HEK293T (cell line): ENCODE measurements around the gene ACSL6.

ENCODE experiments used
- CTCF ChIA-PET: fragments of 350-600 bp; formaldehyde crosslinking; extraction: SDS; loops from one replicate; lab custom pipeline; 2021; ENCODE audit warnings: antibody characterized with exemption, inconsistent platforms; lab: Yijun Ruan, JAX
- POLR2A ChIA-PET: fragments of 350-600 bp; formaldehyde crosslinking; extraction: SDS; loops from one replicate; lab custom pipeline; 2020; ENCODE audit warnings: antibody characterized with exemption, inconsistent platforms; lab: Yijun Ruan, JAX
- DNase-seq: peaks from one replicate; pipeline ENCODE4 v3.0.0; 2012; ENCODE audit warnings: mixed read lengths; ENCODE audit errors: extremely low spot score
- ARNT ChIP-seq: fragments of 450-650 bp; IDR thresholded peaks from 2 replicates; pipeline ENCODE4 v1.6.1; 2017; ENCODE audit warnings: mild to moderate bottlenecking
- BHLHE40 ChIP-seq: fragments of 450-650 bp; IDR thresholded peaks from 2 replicates; pipeline ENCODE4 v1.6.1; 2016; ENCODE audit warnings: mild to moderate bottlenecking, moderate library complexity, borderline replicate concordance
- CTBP1 ChIP-seq: fragments of 450-650 bp; IDR thresholded peaks from 2 replicates; pipeline ENCODE4 v1.6.1; 2016; ENCODE audit warnings: borderline replicate concordance
- ELF4 ChIP-seq: fragments of 450-650 bp; IDR thresholded peaks from 2 replicates; pipeline ENCODE4 v1.6.1; 2017; ENCODE audit warnings: antibody characterized with exemption
- FOXA1 ChIP-seq: fragments of 450-650 bp; IDR thresholded peaks from 2 replicates; pipeline ENCODE4 v1.6.1; 2016; ENCODE audit warnings: mild to moderate bottlenecking
- FOXK2 ChIP-seq: fragments of 450-650 bp; IDR thresholded peaks from 2 replicates; pipeline ENCODE4 v1.6.1; 2016; ENCODE audit warnings: mild to moderate bottlenecking
- FOXM1 ChIP-seq: fragments of 450-650 bp; IDR thresholded peaks from 2 replicates; pipeline ENCODE4 v1.6.1; 2017; ENCODE audit warnings: mild to moderate bottlenecking, borderline replicate concordance
- HDGF ChIP-seq: fragments of 450-650 bp; IDR thresholded peaks from 2 replicates; pipeline ENCODE4 v1.6.1; 2017; ENCODE audit warnings: antibody characterized with exemption, borderline replicate concordance
- L3MBTL2 ChIP-seq: fragments of 450-650 bp; conservative IDR thresholded peaks from 2 replicates; pipeline ENCODE4 v1.6.1; 2016; ENCODE audit warnings: mild to moderate bottlenecking
- LEF1 ChIP-seq: fragments of 450-650 bp; IDR thresholded peaks from 2 replicates; pipeline ENCODE4 v1.6.1; 2017; ENCODE audit warnings: mild to moderate bottlenecking, borderline replicate concordance
- NFRKB ChIP-seq: fragments of 450-650 bp; IDR thresholded peaks from 2 replicates; pipeline ENCODE4 v1.6.1; 2016; ENCODE audit warnings: mild to moderate bottlenecking, moderate library complexity
- PKNOX1 ChIP-seq: fragments of 450-650 bp; IDR thresholded peaks from 2 replicates; pipeline ENCODE4 v1.6.1; 2016
- SP1 ChIP-seq: fragments of 450-650 bp; IDR thresholded peaks from 2 replicates; pipeline ENCODE4 v1.6.1; 2017
- SUZ12 ChIP-seq: fragments of 450-650 bp; IDR thresholded peaks from 2 replicates; pipeline ENCODE4 v1.6.1; 2016; ENCODE audit warnings: mild to moderate bottlenecking
- TARDBP ChIP-seq: fragments of 450-650 bp; IDR thresholded peaks from 2 replicates; pipeline ENCODE4 v1.6.1; 2016
- ZNF384 ChIP-seq: fragments of 450-650 bp; IDR thresholded peaks from 2 replicates; pipeline ENCODE4 v1.6.1; 2016

ACSL6 gene

GRCh38 chr5:132003982-132004381 lies 7.5 kb downstream of the ACSL6 start:
- TF ChIP-seq NFRKB: no peak
- TF ChIP-seq PKNOX1: no peak
- no peak for TF ChIP-seq LEF1
- no peak for TF ChIP-seq SUZ12
- TF ChIP-seq L3MBTL2: no peak
- no peak for TF ChIP-seq CTBP1
- TF ChIP-seq FOXM1: no peak
- TF ChIP-seq ARNT: no peak
- ChIA-PET POLR2A (no interaction called here), CTCF (no interaction called here)
- no peak for DNase-seq

- CTCF ChIA-PET: interaction anchor here (1.2 kb wide), 1 partner anchor 414 kb away, joined by 4 read pairs; no protein-coding TSS in a partner anchor
- POLR2A ChIA-PET: no interaction called here
- DNase-seq: no peak
- TF ChIP-seq CTBP1: no peak
- TF ChIP-seq SUZ12: no peak
- no peak for TF ChIP-seq ELF4
- no peak for TF ChIP-seq ZNF384
- no peak for TF ChIP-seq SP1
- TF ChIP-seq FOXK2: no peak
- no peak for TF ChIP-seq FOXA1
- no peak for TF ChIP-seq PKNOX1
- no peak for TF ChIP-seq LEF1
These were observed 8.2 kb downstream of the ACSL6 start for GRCh38 chr5:132003170-132003744.

- TF ChIP-seq TARDBP (no peak), ARNT (no peak), ZNF384 (no peak), L3MBTL2 (no peak), HDGF (no peak), FOXA1 (no peak)
- no peak for DNase-seq
- ChIA-PET POLR2A (no interaction called here), CTCF (interaction anchor here (1.2 kb wide), 1 partner anchor 414 kb away, joined by 4 read pairs; no protein-coding TSS in a partner anchor)
These were observed 8.7 kb downstream of the ACSL6 start for GRCh38 chr5:132002757-132003156.

GRCh38 chr5:132001647-132002561 lies 9.6 kb downstream of the ACSL6 start:
- POLR2A ChIA-PET: interaction anchor here (1.0 kb wide), 1 partner anchor 10 kb away, joined by 3 read pairs; the partner anchor contains the start of gene ACSL6
- DNase-seq: no peak
- no peak for TF ChIP-seq L3MBTL2
- no peak for TF ChIP-seq FOXA1
- TF ChIP-seq ELF4: no peak
- no peak for TF ChIP-seq SUZ12
- TF ChIP-seq ARNT: no peak
- no peak for TF ChIP-seq PKNOX1
- no peak for TF ChIP-seq CTBP1
- TF ChIP-seq HDGF: no peak
- no peak for TF ChIP-seq BHLHE40
- CTCF ChIA-PET: interaction anchor here (0.6 kb wide), 1 partner anchor 468 kb away, joined by 3 read pairs; no protein-coding TSS in a partner anchor

GRCh38 chr5:132000677-132001453 lies 10.6 kb downstream of the ACSL6 start:
- ChIA-PET CTCF (interaction anchor here (0.6 kb wide), 1 partner anchor 467 kb away, joined by 3 read pairs; no protein-coding TSS in a partner anchor), POLR2A (interaction anchor here (1.0 kb wide), 1 partner anchor 11 kb away, joined by 3 read pairs; the partner anchor contains the start of gene ACSL6)
- DNase-seq: no peak
- TF ChIP-seq TARDBP (no peak), NFRKB (no peak), L3MBTL2 (no peak), ELF4 (no peak)

- no peak for DNase-seq
- TF ChIP-seq BHLHE40 (no peak), PKNOX1 (no peak), FOXM1 (no peak), ZNF384 (no peak), ELF4 (no peak), FOXA1 (no peak), ARNT (no peak), SP1 (no peak), HDGF (no peak), L3MBTL2 (no peak), CTBP1 (no peak), FOXK2 (no peak), TARDBP (no peak), LEF1 (no peak)
- ChIA-PET POLR2A (no interaction called here), CTCF (no interaction called here)
These were observed 11.3 kb downstream of the ACSL6 start for GRCh38 chr5:132000241-132000490.
